GM19193 (cell line): ENCODE measurements around the gene ZNF688.

ENCODE experiments used
- POLR2A ChIP-seq: IDR thresholded peaks from 4 replicates; pipeline ENCODE4 v1.6.1; 2011; ENCODE audit not compliant: insufficient read depth, insufficient read length; ENCODE audit errors: extremely low read depth

ZNF688 gene

DNA sequence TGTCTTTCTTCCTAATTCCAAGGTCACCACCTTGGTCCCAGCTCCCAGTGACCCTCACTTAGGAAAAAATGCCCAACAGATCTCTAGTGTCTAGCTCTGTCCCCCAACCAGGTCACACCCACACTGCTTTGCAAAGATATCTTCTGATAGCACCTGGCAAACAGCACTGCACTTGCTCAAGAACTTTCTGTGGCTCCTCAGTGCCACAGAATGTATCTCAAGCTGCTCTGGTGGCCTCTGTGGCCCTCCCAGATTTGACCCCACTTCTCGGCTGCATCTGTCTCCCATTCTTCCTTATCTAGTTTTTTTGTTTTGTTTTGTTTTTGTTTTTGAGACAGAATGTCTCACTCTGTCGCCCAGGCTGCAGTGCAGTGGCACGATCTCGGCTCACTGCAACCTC lies 5.0 kb downstream of the ZNF688 start:
- TF ChIP-seq POLR2A = no peak

DNA sequence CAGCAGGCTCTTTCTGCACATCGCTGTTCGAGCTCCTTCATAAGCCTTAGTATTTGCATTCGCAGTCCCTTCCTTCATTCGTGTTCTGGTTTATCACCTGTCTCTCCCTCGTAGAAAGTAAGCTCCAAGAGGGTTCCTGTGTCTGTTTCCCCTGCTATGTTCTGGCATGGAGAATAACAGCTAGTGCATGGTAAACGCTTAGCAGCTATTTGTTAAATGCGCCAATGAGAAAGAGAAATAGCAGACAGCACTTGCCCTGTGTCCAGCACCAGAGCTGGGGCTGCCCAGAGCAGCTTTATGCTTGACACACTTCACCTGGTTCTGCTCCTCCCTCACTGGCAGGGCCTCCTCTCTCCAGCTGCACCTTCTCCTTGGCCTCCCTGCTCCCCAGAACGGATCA lies 5.5 kb downstream of the ZNF688 start:
- no peak for TF ChIP-seq POLR2A

DNA sequence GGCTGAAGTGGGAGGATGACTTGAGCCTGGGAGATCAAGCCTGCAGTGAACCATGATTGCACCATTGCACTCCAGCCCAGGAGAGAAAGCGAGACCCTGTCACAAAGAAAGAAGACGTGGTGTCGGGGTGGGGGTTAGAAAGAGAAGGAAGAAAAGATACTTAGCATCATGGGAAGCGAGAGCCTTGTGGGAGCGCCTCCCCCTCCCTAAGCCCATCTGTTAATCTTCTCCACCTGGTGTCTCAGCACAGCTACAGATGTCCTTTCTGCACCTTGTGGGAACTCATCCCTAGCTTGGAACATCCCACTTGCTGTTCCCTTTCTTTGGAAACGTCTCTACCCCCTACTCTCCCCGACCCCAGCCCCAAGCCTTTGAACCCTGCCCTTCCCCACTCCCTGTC lies 6.0 kb downstream of the ZNF688 start:
- TF ChIP-seq POLR2A = no peak

GRCh38 chr16:30562021-30562420 lies 9.5 kb downstream of the ZNF688 start:
- no peak for TF ChIP-seq POLR2A

DNA sequence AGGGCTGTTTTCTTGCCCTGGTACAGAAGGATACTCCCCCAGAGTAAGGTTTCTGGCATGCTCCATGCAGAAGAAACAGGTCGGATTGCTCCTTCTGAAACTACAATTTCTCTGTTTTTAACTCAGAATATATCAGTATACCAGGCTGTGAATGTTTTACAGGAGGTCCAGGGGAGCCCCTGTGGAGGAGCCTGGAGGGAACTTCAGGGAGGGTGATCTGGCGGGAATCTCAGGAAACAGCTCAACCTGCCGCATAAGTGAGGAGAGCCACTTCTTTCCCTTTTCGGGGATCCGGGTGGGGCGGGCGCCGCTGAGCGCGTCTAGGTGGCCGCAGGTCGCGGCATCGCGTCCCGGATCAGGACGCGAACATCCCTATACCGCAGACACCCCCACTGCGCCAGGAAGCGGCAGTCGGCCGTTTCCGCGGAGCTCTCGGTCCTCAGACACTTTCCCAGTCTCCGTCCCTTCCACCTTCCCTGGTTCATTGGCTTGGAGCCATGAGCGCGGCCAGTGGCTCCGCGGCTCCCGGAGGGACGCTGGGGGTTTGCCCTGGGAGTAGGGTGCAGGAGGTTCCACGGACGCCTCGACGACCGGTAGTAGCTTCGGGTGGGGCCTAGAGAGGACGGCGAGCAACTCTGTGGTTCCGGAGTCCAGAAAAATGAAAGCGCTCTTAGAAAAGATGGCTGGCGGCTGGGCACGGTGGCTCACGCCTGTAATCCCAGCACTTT lies 10.3 kb downstream of the ZNF688 start:
- TF ChIP-seq POLR2A = no peak

GRCh38 chr16:30559690-30560089 lies 11.8 kb downstream of the ZNF688 start:
- TF ChIP-seq POLR2A = no peak

DNA sequence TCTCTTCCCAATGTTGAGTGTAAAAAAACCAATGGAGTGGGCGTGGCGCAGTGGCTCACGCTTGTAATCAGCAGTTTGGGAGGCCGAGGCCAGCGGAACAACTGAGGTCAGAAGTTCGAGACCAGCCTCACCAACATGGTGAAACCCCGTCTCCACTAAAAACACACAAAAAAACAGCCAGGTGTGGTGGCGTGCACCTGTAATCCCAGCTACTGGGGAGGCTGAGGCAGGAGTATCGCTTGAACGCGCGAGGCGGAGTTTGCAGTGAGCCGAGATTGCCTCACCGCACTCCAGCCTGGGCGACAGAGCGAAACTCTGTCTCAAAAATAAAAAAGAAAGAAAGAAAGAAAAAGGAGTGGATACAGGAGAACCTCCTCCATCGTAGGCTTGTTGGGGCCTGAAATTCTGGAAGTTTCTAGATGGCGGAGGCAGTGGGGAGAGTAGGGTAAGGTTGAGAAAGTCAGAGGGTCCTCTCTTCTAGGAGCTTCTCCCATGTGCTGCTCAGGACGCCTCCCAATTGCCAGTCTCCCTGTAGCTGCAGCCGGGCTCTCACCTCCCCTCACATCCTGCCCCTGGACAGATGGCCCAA lies 12.6 kb downstream of the ZNF688 start:
- no peak for TF ChIP-seq POLR2A

DNA sequence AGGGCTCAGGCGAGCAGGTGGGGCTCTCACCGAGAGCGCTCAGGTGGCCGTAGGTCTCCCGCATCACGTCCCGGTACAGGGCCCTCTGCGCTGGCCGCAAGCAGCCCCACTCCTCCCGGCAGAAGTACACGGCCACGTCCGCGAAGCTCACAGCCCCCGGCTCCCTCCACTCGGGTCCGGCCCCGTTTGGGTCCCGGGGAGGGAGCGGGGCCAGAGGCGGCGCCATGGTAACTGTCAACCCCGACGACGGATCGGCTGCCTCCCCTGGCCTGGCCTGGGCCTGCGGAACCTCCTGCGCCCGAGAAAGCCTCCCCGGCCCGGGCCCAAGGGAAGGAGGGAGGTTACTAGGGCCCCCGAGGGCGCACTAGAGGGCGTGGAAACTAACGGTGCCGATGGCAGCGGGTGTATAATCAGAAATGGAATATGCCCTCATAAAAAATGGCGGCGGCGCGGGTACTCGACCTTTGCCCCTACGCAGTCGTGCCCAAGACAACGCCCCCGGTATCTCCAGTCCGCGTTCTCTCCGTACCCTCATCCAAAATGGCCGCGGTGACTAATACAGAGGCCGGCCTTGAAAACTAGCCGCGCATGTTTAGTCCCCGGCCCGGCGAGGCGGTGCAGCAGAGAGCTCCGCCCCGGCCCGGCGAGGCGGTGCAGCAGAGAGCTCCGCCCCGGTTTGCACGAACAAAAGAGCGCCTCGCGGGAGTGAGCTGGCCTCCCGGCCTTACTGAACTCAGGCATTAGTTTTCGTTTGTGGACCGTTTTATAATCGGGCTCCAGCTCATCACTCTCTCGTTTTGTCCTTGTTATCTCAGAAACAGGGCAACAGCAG lies 13.3 kb downstream of the ZNF688 start, which contains the start of gene ZNF764:
Gene ZNF764, minus strand, starts transcription at position 418 of the 832 bp plus-strand sequence. Its CDS starts 192 bp downstream, at position 226.
- peak; percentile 61 for TF ChIP-seq POLR2A

- TF ChIP-seq POLR2A = no peak
Measured at GRCh38 chr16:30557707-30557956, 13.9 kb downstream of the ZNF688 start.

DNA sequence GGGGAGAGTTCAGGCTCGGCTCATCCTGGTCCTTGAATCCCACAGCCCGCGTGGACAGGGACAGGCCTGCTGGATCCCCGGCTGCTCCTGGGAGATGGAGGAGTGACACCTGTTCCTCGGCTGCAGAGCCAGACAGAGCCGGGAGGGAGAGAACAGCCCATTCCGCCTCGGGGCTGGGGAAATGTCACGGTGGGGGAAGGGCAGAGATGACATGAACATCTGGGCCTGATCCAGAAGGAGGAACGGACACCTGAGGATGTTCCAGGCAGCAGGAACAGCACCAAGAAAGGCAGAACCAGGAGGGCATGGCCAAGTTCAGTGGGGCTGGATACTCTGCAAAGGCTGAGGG lies 15.4 kb downstream of the ZNF688 start:
- TF ChIP-seq POLR2A = no peak

- no peak for TF ChIP-seq POLR2A
Measured at GRCh38 chr16:30555315-30556124, 16.0 kb downstream of the ZNF688 start.

DNA sequence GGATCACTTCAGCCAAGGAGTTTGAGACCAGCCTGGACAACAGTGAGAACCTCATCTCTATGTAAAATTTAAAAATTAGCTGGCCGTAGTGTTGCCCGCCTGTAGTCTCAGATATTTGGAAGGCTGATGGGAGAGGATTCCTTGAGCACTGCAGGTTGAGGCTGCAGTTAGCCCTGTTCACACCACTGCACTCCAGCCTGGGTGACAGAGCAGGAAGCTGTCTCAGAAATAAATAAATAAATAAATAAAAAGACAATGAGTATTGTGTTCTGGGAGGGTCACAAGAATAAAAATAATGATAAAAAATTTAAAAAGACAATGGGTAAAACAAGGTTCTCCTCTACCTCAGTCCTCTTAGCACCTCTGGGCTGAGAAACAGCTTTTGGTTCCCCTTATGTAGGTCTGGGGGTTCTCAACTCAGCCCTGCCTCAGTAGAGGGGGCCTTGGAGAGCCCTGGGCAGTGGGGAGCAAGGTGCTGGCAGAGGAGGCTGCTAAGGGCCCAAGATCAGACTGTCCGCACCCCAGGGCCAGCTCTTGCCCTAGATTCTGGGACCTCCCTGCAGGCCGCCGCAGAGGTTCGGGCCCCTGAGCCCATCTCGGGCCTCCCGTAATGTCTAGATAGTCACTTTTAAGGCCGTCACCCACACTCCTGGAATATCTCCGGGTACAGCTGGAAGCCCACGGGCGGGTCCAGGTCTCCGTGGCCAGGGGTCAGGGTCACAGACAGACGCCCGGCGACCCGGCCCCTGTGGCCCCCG lies 16.8 kb downstream of the ZNF688 start:
- TF ChIP-seq POLR2A = no peak

DNA sequence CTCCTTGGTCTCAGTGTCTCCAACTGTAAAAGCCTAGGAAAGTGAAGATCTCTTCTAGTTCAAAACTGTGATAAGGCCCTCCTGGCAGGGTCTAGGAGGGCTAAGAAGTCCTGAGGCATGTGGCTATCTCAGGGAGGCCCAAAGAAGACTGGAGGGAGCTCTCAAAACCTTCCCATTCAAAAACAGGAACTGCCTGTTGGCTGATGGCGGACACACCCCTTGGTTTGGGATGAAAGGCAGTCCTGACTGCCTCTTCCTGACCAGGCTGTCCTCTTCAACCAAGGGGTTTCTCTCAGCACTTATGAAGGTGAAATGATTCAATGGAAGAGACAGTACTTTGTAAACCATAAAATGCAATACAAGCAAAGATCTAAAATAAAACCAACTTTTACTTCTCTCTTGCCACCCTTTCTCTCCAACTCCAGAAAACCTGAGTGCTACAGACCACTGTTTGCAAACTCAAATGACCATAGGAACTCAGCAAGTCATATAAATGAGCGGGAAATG lies 18.1 kb downstream of the ZNF688 start:
- no peak for TF ChIP-seq POLR2A

DNA sequence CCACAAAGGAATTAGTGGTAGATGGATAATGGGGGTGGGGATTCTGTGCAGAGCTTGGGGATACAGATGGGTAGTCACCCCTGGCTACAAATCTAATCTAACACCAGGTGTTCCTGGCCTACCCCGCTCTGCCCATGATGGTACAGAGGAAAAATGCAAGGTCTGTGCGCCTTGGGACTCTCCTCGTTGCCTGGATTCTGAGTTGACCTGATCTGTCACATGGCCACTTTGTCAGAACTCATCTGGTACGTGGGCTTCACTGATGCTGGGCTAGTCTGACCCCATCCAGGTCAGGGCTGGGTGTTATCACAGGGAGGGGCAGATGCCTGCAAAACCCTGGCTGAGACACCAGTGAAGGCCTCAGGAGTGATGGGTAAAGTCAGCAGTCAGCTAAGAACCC lies 18.6 kb downstream of the ZNF688 start:
- no peak for TF ChIP-seq POLR2A
